ENCODE results near the gene ATL1.

ATL1 gene

DNA sequence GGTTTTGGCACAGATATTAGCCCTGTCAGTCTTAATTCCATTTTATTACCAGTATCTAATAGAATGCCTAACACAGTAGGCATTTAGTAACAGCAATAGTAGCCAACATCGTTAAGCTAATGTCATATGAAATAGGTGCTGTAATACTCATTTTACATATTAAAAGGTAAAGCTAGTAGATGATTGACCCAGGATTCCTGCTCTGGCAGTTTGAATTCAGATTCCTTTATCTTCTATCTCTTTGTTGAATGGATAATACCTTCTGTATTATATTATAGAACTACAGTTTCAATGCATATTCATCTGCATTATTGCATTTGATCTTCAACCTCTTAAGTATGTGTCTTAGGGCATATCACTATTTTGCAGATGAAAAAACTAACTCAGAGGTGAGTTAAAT lies 2.9 kb downstream of the ATL1 start:
- no peak overlapping the region for H3K4me3 ChIP-seq (ENCODE audit: low read depth, low read length)
- POLR2A ChIA-PET, result no interaction called here
- CTCF ChIA-PET, result interaction anchor here (0.7 to 1.3 kb wide), 2 partner anchors 33 to 214 kb away, joined by 3 read pairs; no protein-coding TSS in a partner anchor

GRCh38 chr14:50569714-50570274 lies 9.8 kb downstream of the ATL1 start:
- TF ChIP-seq CTCF (IDR thresholded peaks at IDR 0.05; ENCODE audit: insufficient read depth, low read length, missing control alignments), result no peak
- DNase-seq (ENCODE audit: low read depth, low spot score), result no peak
- POLR2A ChIA-PET, result interaction anchor here (0.9 kb wide), 1 partner anchor 203 kb away, joined by 3 read pairs; no protein-coding TSS in a partner anchor
- CTCF ChIA-PET, result interaction anchor here (1.1 to 1.9 kb wide), 4 partner anchors 27 to 291 kb away, joined by 3 to 6 read pairs (median 4); no protein-coding TSS in a partner anchor
- no peak overlapping the region for H3K4me3 ChIP-seq (ENCODE audit: low read depth, low read length)

More for the DNA sequence above, 2.9 kb downstream of the ATL1 start:
- DNase-seq (ENCODE audit: low read depth, low spot score), result no peak
- TF ChIP-seq CTCF (IDR thresholded peaks at IDR 0.05; ENCODE audit: insufficient read depth, low read length, missing control alignments), result no peak

DNA sequence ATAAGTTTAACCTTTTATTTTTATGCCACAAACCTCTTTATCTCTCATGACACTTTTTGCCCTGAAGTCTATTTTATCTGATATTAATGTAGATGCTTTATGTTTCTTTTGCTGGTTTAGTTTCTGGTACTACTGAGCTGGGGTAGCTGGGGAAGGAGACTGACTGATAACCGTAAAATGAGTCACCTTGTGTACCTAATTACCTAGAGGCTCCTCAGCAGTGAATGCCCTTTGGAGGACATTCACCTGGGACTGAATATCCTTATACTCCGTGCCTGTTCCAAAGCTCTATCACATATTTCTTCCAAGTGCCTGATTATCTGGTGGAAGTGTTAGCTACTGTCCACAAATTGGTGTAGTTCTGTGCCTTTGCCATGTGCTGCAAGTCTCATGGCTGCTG lies 13.9 kb downstream of the ATL1 start:
- ChIA-PET POLR2A (no interaction called here), CTCF (interaction anchor here (1.1 to 3.7 kb wide), 3 partner anchors 12 to 200 kb away, joined by 3 to 16 read pairs (median 3); no protein-coding TSS in a partner anchor)

GRCh38 chr14:50575769-50576168 lies 15.8 kb downstream of the ATL1 start:
- no peak for DNase-seq (ENCODE audit: low read depth, low spot score)
- ChIA-PET CTCF (interaction anchor here (1.0 to 3.7 kb wide), 3 partner anchors 33 to 285 kb away, joined by 3 to 16 read pairs (median 3); no protein-coding TSS in a partner anchor), POLR2A (no interaction called here)
- TF ChIP-seq CTCF (IDR thresholded peaks at IDR 0.05; ENCODE audit: insufficient read depth, low read length, missing control alignments), result no peak
- no peak overlapping the region for H3K4me3 ChIP-seq (ENCODE audit: low read depth, low read length)

More for the DNA sequence above, 13.9 kb downstream of the ATL1 start:
- no peak for DNase-seq (ENCODE audit: low read depth, low spot score)
- TF ChIP-seq CTCF (IDR thresholded peaks at IDR 0.05; ENCODE audit: insufficient read depth, low read length, missing control alignments), result no peak
- H3K4me3 ChIP-seq (ENCODE audit: low read depth, low read length), result no peak overlapping the region

DNA sequence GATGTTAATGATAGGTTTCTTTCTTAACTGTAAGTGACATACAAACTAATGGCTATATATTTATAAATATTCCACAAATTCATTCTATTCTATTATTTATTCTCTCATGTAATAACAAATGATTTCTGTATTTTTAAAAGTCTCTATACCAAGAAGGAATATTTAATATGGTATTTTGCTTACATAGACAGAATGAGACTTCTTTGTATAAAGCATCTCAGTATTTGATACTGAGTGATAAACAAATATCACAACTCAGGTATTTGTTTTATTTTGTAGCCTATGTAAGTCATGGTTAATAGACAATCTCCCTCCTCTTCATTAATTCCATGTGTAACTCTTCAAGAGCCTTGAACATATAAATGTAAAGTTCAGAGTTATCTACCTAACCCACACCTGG lies 18.0 kb downstream of the ATL1 start:
- DNase-seq (ENCODE audit: low read depth, low spot score), result no peak
- ChIA-PET POLR2A (no interaction called here), CTCF (no interaction called here)
- H3K4me3 ChIP-seq (ENCODE audit: low read depth, low read length), result no peak overlapping the region
- no peak for TF ChIP-seq CTCF (IDR thresholded peaks at IDR 0.05; ENCODE audit: insufficient read depth, low read length, missing control alignments)

DNA sequence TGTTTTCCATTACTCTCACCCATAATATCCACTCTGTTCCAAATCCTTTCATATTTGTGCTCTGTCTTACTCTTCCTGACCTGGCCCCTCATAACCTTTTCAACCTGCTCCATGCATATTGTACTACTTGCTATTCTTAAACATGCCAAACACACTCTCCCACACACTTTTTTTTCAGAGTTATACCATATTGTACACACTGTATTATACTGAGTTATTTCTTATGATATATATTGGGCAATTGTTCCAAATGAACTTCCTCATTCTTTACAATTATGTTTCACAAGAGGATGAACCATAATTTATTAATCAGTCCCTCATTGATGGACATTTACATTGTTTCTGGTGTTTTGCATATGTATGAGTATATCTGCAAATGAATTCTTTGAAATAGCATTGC lies 18.5 kb downstream of the ATL1 start:
- no peak for DNase-seq (ENCODE audit: low read depth, low spot score)
- CTCF ChIA-PET, result no interaction called here
- POLR2A ChIA-PET, result no interaction called here
- no peak overlapping the region for H3K4me3 ChIP-seq (ENCODE audit: low read depth, low read length)
- no peak for TF ChIP-seq CTCF (IDR thresholded peaks at IDR 0.05; ENCODE audit: insufficient read depth, low read length, missing control alignments)
